Measurements from ENCODE around the gene FASTKD1. TPM values are rescaled to one million over a fixed set of nuclear protein-coding genes. Genes with fewer than 3 reads are reported as not detected.
"Not testable (repeated sequence)": the region's sequence is repeated elsewhere in the genome, so short reads cannot be mapped to it uniquely, and the experiment has no call there.

The FASTKD1 gene
- polyA plus RNA-seq, 3 donors = 9.1 to 16.9 (median 14.3) TPM

GRCh38 chr2:169562519-169562918 is 11.1 kb downstream of the FASTKD1 start:
- H3K4me1 ChIP-seq (ENCODE audit: control insufficient read depth in 1 of 2, insufficient read depth in 2 of 2, low read length in 2 of 2) = no peaks in the 10 kb centered on the region
- H3K4me1 Mint-ChIP-seq = no peaks in the 10 kb centered on the region
- no peak overlapping the region for H2AFZ ChIP-seq (ENCODE audit: insufficient read depth, low read depth, low read length, poor library complexity, severe bottlenecking)
- H3K9ac ChIP-seq (ENCODE audit: insufficient read depth, low read length, poor library complexity, severe bottlenecking) = no peak overlapping the region
- no peak overlapping the region for H3K4me3 ChIP-seq (replicated peaks in 1 of 3; ENCODE audit: low read depth in 2 of 3, low read length in 3 of 3)
- no peaks in the 10 kb centered on the region for H4K20me1 ChIP-seq (ENCODE audit: insufficient read depth, low read length)
- peaks cover 20 to 46% of the 10 kb centered on the region in 2 donors for H3K36me3 Mint-ChIP-seq
- H3K27me3 Mint-ChIP-seq (ENCODE audit: low read depth in 3 of 3) = no peaks in the 10 kb centered on the region
- peaks cover 16 to 54% of the 10 kb centered on the region in 2 donors for H3K36me3 ChIP-seq (replicated peaks in 1 of 2; ENCODE audit: control insufficient read depth in 1 of 2, insufficient read depth in 2 of 2, low read length in 2 of 2)
- TF ChIP-seq CTCF (IDR thresholded peaks at IDR 0.05) = no peak
- no peaks in the 10 kb centered on the region for H3K27me3 ChIP-seq (ENCODE audit: control insufficient read depth in 2 of 2, insufficient read depth in 2 of 2, low read length in 2 of 2)
- H3K4me3 Mint-ChIP-seq = no peak overlapping the region
- H3K27ac ChIP-seq (ENCODE audit: low read depth in 1 of 2, low read length in 2 of 2) = no peak overlapping the region
- no peak for DNase-seq
- H3K79me2 ChIP-seq (ENCODE audit: insufficient read depth, low read length) = no peaks in the 10 kb centered on the region
- peak overlapping the region in 1 of 7 donors; percentile 68 for H3K27ac Mint-ChIP-seq
- H3K4me2 ChIP-seq (replicated peaks; ENCODE audit: extremely low read depth, low read length, poor library complexity, severe bottlenecking) = no peak overlapping the region
- peaks cover 0 to 6% (median 3%) of the 10 kb centered on the region in 7 donors for H3K9me3 Mint-ChIP-seq
- no peaks in the 10 kb centered on the region for H3K9me3 ChIP-seq (replicated peaks in 1 of 2; ENCODE audit: control insufficient read depth in 1 of 2, insufficient read depth in 1 of 2, low read length in 2 of 2)
- WGBS (ENCODE audit: insufficient coverage) = 100% methylated on average over 1 of the region's 2 CpGs
- intact Hi-C loops (cut with micrococcal nuclease) = no loop called here

- not testable (repeated sequence) for H3K27me3 Mint-ChIP-seq (ENCODE audit: low read depth in 3 of 3); H3K27ac Mint-ChIP-seq; H3K4me3 Mint-ChIP-seq
These were observed 11.6 kb downstream of the FASTKD1 start for GRCh38 chr2:169562084-169562483.

More at GRCh38 chr2:169562084-169562483, 11.6 kb downstream of the FASTKD1 start:
- H4K20me1 ChIP-seq (ENCODE audit: insufficient read depth, low read length); H3K27me3 ChIP-seq (ENCODE audit: control insufficient read depth in 2 of 2, insufficient read depth in 2 of 2, low read length in 2 of 2); H3K9me3 Mint-ChIP-seq; H3K4me1 Mint-ChIP-seq; H3K79me2 ChIP-seq (ENCODE audit: insufficient read depth, low read length); intact Hi-C loops (cut with micrococcal nuclease); H3K27ac ChIP-seq (ENCODE audit: low read depth in 1 of 2, low read length in 2 of 2); H3K9me3 ChIP-seq (replicated peaks in 1 of 2; ENCODE audit: control insufficient read depth in 1 of 2, insufficient read depth in 1 of 2, low read length in 2 of 2); H3K9ac ChIP-seq (ENCODE audit: insufficient read depth, low read length, poor library complexity, severe bottlenecking); H3K4me1 ChIP-seq (ENCODE audit: control insufficient read depth in 1 of 2, insufficient read depth in 2 of 2, low read length in 2 of 2); H3K4me2 ChIP-seq (replicated peaks; ENCODE audit: extremely low read depth, low read length, poor library complexity, severe bottlenecking); H2AFZ ChIP-seq (ENCODE audit: insufficient read depth, low read depth, low read length, poor library complexity, severe bottlenecking); DNase-seq; H3K4me3 ChIP-seq (replicated peaks in 1 of 3; ENCODE audit: low read depth in 2 of 3, low read length in 3 of 3): not testable (repeated sequence)
- WGBS (ENCODE audit: insufficient coverage) = no CpG with 5 or more reads among the region's 5 CpGs
- peaks cover 20 to 47% of the 10 kb centered on the region in 2 donors for H3K36me3 Mint-ChIP-seq
- peaks cover 16 to 50% of the 10 kb centered on the region in 2 donors for H3K36me3 ChIP-seq (replicated peaks in 1 of 2; ENCODE audit: control insufficient read depth in 1 of 2, insufficient read depth in 2 of 2, low read length in 2 of 2)

All from CD14-positive monocyte (primary cell).